UCSD-AML1 (cell line): ENCODE results near the gene ACSM4.
"Not testable (repeated sequence)": the region's sequence is repeated elsewhere in the genome, so short reads cannot be mapped to it uniquely, and the experiment has no call there.

Source experiments
- DNase-seq: peaks from one replicate; lab custom pipeline; 2025; ENCODE audit not compliant: unreplicated experiment; lab: John Stamatoyannopoulos, UW

ACSM4 gene

DNA sequence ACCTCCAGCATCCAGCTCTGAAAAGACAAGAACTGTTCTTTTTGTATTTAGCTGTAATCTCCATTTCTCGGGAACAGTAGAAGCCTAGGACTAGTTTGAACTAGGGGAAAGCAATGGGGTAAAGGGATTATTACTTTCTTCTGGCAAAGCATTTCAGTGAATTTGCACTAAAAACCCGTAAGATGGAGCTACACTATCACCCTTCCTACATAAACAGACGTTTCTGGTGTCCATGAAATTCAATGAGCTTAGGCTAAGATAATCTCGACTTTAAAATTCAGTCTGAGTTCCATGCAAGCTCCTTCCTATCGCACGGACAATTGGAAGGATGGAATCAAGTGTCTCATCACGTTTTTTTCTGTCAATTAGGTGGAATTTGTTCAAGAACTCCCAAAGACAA is 24.0 kb downstream of the ACSM4 start:
- DNase-seq = no peak

DNA sequence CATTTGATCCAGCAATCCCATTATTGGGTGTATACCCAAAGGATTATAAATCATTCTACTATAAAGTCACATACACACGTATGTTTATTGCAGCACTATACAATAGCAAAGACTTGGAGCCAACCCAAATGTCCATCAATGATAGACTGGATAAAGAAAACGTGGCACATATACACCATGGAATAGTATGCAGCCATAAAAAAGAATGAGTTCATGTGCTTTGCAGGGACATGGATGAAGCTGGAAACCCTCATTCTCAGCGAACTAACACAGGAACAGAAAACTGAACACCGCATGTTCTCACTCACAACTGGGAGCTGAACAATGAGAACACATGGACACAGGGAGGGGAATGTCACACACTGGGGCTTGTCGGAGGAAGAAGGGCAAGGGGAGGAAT is 33.9 kb downstream of the ACSM4 start:
- DNase-seq = not testable (repeated sequence)

DNA sequence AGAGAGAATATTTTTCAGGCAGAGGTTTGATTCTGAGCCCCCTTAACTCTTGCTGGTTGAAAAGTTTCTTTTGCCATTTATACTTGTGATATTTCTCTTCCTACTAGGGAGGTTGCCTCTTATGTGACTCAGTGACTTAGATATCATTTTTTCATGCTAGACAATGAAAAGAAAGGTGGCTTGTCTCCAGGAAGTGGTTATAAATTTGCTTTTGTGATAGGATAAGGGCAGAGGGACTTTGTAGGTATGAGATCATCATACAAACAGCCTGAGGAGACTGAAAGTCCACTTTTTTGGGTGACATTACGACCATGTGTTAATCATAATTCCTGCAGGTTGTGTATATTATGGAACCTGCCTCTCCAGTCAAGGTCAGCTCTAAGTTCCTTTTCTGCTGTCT is 35.8 kb downstream of the ACSM4 start:
- no peak for DNase-seq

DNA sequence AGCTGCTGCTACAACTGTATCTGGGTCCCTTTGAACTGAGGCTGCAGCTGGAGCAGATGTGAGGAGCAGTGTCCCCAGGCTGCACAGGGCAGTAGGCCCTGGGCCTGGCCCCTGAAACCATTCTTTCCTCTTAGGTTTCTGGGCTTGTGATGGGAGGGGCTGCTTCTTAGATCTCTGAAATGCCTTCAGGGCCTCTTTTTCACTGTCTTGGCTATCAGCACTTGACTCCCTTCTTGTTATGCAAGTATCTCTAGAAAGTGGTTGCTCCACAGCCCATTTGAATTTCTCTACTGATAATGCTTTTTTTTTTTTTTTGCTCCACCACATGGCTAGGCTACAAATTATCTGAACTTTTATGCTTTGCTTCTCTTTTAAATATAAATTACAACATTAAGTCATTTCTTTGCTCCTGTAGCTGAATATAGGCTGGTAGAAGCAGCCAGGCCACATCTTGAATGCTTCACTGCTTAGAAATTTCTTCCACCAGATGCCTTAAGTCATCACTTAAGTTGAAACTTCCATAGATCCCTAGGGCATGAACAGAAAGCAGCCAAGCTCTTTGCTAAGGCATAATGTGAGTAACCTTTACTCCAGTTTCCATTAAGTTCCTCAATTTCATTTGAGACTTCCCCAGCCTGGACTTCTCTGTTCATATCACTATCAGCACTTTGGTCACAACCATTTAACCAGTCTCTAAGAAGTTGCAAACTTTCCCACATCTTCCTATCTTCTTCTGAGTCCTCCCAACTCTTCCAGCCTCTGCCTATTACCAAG is 41.1 kb downstream of the ACSM4 start:
- DNase-seq = no peak

DNA sequence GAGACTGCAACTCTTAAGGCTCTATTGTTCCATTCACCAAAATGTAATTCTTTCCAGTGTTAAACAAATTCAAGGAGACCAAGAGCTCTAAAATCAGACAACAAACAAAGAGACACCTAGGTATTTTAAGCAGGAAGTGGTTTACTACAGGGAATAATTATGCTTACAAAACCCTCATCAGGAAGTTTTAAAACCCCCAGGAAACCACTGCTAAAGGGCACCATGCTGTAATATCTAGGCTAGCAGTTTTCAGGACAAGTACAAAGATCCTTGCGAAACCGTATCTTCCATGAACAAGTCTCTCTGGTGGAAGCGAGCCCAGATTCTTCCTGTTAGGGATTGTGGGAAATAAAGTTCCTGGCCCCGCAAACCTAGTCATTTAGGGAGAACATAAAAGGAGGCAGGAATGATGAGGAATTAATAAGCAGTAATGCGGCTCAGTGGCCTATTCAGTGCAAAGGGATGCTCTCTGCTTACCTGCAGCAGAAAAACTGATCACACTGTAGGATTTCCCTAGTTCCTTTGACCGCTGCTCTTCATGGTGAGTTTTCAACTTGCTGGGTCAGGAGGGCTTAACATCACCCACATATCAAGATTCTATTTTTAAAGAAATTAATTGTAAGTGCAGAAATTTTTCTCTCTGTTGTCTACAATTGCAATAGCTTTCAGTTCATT is 42.8 kb downstream of the ACSM4 start:
- DNase-seq = no peak

DNA sequence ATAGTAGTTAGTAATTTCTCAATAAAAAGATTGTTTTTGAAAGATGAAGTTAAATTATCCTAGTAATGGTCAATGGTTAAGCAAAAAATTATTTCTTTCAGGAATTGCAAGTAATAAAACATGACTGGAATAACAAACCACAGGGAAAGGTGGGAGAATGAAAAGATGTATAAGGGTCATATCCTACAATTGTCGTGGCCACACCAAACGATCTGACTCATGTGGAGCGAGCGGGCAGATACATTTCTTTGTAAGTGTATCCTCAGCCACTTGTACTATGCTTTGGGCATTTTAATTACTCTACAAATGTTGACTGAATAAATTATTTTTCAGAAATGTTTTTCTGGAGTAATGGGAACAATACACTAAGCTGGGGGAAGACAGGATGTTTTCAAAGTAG is 45.5 kb downstream of the ACSM4 start:
- no peak for DNase-seq

DNA sequence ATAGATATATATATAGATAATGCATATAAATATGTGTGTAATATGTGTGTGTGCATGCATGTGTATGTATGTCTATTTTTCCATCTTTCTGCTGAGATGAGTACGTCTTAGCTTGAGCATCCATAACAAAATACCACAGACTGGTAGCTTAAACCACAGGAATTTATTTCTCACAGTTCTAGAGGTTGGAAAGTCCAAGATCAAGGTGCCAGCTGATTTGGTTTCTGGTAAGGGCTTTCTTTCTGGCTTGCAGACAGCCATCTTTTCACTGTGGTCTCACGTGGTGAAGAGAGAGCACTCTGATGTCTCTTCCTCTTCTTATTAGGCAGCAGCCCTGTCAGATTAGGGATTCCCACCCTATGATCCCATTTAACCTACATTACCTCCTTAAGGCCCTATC is 47.3 kb downstream of the ACSM4 start:
- no peak for DNase-seq

DNA sequence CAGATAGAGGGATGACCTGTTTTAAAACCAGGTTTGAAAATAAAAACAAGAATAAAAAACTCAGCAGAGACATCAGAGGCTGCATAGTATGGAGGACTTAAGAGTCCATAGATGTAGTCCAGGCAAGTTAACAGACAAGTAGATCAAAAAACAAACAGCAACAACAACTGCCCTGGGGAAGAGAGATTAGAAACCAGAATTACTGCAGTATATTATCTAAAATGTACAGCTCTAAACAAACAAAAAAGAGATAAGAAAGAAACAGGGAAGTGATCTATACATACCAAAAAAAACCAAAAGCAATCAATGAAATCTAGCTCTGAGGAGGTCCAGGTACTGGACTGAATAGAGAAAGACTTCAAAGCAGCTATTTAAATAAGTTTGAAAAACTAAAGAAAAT is 48.8 kb downstream of the ACSM4 start:
- DNase-seq = no peak

DNA sequence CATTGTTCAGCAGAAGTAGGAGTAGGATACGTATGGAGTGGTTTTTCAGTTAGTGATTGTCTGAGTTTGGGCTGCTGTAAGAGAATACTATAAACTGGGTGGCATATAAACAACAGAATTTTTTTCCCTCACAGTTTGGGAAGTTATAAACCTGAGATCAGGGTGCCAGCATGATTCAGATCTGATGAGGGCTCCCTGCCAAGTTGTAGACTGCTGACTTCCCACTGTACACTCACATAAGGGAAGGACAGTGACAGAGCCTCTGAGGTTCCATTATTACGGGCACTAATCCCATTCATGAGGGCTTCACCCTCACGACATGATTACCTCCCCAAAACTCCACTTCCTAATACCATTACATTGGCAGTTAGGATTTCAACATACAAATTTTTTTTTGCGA is 50.7 kb downstream of the ACSM4 start:
- DNase-seq = no peak

DNA sequence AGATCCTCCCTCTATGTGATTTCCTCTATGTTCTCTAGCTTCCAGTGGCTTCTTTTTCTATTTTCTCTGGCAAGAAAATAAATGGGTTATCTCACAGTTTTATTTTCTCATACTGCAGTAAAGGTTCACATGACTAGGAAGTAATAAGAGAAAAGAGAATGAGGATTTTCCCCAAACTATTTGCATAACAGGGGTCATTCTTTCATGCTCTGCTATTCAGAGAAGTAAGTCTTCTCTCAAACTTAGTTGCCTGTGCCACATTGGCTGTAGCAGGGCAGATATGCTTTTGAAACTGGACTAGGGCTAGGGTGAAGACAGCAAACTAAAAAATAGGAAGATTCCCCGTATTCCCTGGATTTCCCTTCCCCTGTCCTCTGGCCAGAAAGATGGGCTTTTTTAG is 57.4 kb downstream of the ACSM4 start:
- DNase-seq = no peak

DNA sequence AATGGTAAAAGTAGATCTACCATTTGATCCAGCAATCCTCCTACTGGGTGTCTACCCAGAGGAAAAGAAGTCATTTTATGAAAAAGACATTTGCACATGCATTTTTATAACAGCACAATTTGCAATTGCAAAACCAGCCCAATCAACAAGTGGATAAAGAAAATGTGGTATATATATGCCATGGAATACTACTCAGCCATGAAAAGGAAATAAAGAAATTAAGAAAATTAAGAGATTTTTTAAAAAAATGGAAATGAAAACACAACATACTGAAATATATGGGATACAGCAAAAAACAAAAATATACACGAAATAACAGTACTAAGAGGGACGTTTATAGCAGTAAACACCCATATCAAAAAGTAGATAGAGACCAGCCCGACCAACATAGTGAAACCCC is 58.9 kb downstream of the ACSM4 start:
- DNase-seq = no peak

DNA sequence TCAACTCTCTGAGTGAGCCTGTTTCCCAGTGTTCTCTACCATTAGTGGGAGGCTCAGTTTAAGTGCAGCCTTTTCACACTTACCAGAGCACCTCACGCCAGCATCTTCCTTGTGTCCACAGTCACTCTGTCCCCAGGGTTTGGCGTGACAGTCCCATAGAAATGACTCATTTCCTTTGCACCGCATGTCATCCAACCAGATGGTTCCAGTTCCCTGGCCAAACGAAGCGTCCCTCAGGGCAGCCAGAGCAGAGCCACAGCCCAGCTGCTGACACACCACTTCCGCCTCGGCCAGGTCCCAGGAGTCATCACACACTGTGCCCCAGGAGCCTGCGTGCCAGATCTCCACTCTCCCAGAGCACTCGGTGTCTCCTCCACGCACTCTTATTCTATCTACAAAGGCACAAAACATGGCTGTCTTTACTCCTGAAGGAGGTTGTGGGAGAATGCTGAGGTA is 65.4 kb downstream of the ACSM4 start:
- no peak for DNase-seq

DNA sequence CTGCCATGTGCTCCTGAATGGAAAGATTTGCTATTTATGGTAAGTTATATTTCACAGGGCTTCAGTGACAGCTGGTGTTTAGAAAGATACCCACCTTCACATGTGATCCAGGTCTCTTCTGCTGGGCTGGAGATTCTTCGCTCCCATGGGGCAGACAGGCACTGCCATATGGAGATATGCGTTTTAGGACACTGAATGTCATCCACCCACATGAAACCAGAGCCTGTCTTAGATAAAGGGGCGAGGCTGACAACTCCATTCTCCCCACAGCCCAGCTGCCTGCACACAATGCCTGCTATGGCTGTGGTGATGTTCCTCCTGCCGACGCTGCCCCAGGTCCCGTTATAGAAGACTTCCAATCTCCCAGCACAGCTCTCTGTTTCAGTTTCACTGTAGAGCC is 69.4 kb downstream of the ACSM4 start:
- no peak for DNase-seq

DNA sequence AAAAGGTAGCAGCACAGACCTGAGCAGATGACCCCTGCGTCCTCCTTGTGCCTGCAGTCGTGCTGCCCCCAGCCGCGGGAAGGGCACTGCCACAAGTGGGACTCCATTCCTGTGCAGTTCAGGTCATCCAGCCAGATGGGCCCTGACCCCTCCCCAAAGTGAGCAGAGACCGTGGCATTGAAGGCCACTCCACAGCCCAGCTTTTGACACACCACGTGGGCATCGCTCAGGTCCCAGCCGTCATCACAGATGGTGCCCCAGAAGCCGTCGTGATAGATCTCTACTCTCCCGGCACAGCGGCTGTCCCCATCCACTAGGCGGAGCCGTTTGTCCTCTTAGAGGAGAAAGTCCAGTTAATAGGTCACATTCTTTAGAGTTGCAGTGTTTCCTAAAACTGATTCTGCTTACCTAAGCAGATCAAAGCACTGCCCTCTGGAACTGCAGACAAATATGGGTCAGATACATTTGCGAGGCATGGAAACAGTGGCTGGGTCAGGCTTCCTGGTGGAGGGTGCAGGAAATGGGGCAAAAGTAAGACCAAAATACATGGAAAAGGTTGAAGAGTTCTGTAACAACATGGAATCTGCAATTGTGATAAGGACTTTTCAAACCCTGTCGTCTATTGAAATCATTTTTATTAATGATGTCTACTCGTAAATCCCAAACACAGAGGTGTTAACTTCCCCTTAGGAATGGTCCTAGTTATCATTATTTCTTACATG is 70.7 kb downstream of the ACSM4 start:
- DNase-seq = peak; percentile 51

DNA sequence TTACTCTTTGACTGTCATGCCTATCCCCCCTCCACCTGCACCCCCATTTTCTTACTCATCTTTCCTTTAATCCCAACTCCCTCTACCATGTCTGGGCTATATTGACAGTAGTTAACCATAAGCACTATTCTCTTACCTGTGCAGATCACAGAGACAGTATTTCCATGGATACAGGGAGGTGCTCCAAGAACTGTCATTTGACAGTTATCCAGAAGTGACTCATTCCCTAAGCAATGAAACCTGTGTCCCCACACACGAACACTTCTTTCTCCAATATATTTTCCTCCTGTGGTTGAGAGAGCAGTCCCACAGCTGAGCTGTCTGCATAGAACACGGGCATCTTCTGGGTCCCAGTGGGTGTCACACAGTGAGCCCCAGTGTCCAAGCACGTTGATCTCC is 71.3 kb downstream of the ACSM4 start:
- DNase-seq = no peak

DNA sequence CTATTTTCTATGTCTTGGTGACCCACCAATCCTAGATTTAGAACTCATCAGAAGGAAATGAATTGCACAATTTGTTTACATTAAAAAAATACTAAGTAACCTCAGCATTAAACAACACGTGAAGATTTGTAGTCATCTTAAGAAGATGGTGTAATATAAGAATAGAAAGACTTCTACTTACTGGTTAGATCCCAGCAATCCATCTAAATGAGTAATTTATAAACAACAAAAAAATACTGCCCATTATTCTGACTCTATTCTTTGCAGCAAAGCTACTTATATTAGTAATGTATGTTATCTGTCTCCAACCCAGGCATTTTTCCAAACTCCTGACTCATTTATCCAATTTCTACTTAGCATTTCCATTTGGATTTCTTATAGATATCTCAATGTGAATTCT is 72.3 kb downstream of the ACSM4 start:
- no peak for DNase-seq
